ENCODE measurements around the gene TEX22.

The TEX22 gene

DNA sequence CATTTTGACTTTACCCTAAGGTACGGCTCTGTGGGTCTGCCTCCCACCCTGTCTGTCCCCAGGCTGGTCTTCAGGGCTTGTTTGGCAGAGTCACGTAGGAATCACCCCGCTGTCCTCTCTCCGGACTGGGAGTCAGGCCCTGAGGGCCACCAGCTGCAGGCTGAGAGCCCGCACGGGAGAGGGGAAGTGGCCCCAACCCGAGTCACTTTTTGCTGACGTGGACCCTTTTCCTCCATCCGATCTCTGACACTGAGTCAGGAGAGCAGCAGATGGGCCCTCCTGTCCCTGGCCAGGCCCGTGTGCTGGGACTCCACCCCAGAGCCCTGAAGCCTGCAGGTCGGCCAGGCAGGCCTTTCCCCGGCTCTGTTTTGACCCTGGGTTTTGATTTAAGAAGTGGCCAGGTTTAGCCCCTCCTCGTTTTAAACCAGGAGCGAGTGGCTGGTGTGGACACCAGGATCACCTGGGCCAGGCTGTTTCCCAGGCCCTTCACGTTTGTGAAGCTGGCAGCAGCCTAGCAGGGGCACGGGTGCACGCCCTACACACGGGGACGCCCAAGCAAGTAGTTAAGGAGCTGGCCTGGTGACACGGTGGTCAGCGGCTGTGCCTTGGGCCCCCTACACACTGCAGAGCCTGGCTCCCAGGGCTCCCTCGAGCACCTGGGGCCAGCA lies 12.5 kb upstream of the TEX22 start:
- no peak for DNase-seq

DNA sequence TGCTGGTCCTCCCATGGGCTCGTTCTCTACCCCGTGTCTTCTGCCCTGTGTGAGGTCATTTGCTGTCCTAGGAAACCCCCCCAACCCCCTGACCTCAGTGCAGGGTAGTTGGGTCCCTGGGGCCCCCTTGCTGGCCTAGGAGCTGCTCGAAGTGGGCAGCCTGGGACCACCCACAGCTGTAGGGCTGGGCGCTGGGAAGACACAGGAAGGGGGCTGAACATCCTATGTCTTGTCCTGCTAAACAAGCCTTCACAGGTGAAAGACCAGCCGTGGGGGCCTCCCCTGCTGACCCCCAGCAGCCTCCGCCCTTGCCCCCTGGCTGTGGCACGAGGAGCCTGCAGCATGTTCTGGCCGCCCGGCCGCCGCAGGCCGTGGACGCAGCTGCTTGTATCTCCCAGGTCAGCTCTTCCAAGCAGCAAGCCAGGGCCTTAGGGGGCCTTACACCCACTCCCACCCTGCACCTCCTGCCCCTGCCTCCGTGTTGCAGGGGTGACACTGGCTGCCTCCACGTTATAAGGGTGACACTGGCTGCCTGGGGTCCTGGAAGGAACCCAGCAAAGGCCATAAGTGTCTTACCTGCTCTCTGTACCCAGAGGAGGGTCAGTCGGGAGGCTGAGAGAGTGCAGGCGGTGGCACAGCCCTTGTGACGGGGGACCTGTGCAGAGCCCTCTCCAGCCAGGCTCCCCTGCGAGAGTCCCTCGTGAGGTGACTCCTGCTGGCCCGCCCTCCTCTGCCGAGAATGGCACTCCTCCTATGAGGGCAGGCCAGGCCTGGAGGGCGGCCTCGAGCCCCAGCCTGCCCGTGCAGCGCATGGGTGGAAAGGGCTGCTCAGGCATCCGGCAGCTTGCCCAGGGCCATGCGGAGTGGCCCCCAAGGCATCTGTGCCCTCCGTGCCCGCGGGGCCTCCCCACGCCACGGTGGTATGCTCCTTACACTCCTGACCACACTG lies 11.5 kb upstream of the TEX22 start:
- no peak for DNase-seq

DNA sequence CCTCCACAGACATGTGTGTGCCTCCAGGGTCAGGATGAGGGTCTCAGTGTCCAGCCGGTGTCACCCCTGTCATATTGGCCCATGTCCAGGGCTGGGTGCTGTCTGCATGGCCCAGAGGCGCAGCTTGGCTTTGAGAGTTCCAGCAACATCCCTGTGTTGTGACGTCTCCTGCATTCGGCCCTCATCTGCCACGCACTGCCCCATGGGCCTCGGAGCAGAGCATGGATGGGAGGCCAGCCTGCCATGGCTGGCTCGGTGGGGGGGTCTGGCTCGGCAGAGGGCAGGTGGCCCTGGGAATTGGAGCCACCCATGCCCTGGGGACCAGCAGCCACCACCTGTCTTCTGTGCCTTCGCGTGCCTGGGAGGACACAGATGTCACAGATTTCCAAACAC lies 10.8 kb upstream of the TEX22 start:
- DNase-seq, result no peak

- DNase-seq, result no peak
Measured at GRCh38 chr14:105388110-105388951, 10.0 kb upstream of the TEX22 start.

DNA sequence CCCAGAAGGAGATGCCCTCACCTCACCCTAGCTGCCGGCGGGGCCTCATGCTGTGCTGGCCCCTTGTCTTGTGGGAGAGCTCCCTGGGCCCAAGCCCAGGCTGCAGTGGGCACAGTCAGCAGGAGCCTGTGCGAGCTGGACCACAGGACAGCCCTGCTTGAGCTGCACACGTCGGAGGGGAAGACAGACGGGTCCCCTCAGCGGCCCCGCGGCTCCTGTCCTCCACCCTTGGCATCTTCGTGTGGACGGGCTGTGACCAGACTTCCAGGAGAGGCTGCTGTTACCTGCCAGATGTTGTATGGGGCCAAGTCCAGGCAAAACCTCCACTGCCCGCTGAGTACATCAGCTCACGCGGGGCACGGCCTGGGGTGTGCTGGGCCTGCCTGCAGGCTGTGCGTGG lies 9.4 kb upstream of the TEX22 start:
- DNase-seq, result no peak

- DNase-seq, result no peak
Measured at GRCh38 chr14:105389534-105389933, 8.8 kb upstream of the TEX22 start.

GRCh38 chr14:105389976-105390848 lies 8.1 kb upstream of the TEX22 start:
- DNase-seq, result no peak

DNA sequence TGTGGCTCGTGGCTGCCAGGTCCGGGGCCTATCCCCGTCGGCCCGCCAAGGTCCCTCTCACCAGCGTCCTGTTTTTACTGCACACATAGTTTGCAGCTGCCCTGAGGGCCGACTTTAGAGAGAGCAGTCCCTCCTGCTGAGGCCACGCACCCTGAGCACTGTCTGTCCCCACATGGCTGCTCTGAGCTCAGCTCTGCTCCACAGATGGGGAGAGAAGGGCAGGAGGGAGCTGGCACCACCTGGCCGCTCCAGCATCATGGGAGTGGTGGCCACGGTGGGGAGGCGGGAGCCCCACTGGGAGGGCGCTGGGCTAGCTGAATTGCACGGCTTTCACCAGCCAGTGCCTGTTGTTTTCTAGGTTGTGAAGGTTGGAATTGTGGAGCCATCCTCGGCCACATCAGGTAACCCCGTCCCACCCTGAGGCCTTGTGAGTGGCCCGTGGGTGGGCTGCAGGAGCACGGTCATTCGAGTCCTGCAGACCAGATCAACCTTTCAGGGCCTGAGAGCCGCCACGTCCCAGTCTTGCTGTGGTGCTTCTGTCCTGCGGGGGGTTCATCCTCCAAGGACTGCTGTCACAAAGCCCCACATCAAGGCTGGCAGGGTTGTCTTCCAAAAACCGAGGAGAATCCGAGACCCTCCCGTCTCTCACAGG lies 7.4 kb upstream of the TEX22 start:
- no peak for DNase-seq

DNA sequence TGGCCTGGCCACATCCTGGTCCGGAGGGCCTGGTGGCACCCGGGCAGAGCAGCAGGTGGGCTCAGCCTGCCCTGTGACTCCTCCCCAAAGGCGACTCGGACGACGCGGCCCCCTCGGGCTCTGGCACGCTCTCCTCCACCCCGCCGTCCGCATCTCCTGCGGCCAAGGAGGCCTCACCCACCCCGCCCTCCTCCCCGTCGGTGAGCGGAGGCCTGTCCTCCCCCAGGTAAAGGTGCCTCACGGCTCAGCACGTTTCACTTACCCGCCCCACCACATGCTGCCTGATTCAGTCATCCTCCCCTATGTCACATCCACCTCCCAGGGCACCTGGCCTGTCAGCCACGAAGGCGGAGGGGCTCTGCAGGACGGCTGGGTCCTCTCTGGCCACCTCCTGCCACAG lies 6.8 kb upstream of the TEX22 start:
- DNase-seq, result no peak

- DNase-seq, result no peak
Measured at GRCh38 chr14:105392131-105393090, 5.9 kb upstream of the TEX22 start.

- DNase-seq, result no peak
Measured at GRCh38 chr14:105393151-105393550, 5.2 kb upstream of the TEX22 start.

DNA sequence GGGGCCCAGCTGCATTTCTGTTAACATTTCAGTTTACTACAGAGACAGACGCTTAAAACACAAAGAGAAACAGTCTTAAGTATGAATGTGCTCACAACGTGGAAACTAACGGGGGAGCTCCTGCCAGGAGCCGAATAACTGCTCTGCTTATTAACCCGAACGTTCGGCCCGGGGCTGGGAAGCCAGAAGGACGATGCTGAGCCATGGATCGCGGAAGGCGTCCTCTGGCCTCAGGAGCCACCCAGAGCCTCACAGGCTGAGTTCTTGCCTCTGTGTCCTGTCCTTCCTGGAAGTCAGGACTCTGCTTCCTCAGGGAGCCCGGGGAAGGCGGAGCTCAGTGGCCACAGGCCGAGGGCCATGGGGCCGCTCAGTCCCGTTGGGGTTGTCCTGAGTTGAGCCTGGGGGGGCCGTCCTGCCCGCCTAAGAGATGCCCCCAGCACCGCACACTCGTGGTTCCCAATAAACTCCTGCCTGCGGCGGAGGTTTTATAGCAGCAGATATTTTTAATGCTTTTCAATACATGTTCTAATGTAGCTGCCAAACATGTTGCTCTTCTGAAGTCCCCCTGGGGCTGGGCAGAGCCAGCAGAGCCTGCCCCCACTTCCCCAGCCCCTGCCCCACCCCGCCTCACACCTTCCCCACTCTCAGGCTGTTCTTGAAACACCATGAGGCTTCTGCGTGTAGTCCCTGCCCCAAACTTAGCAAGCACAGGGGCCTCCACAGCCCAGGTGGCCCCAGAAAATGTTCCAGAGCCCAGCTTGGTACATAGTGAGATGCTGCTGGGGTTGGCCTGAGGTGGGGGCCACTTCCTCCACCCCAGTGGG lies 3.4 kb upstream of the TEX22 start:
- no peak for DNase-seq

DNA sequence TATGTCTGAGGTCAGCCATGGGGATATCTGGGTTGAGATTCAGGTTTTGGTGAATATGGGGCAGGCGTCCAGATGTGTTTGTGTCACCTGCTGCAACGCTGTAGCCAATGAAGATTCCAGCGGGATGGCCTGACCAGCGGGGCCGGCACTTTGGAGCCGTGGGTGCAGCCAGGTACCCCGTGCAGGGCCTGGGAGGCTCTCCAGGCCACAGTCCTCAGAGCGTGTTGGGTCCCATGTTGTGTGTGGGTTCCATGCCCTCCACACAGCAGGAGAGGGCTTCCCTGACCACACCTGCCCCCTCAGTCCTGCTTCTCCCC lies 2.8 kb upstream of the TEX22 start:
- DNase-seq, result no peak

DNA sequence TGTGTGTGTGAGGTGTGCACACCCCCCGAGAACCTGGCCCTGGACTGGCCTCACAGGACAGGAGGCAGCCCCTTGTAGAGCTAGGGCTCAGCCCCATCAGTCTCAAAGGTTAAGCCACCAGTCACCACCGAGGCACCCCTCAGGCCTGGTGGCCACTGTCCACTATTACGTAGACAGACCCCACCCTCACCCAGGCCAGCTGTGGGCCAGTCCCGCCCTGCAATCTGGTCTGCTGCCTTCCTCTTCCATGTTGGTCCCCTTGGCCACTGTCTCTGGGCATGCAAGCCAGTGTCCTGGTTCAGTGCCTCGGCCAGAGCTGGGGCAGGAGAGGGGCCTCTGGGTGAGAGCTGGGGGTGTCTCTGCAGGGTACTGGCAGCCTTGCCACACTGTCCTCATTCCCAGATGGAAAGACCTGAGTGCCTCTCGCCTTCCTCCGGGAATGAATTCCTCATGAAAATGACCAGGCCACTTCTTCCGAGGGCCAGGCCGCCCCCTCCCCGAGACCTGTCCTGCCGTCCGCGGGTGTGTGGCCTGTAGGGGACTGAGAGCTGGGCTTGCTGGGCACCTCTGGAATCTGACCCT lies 897 bp upstream of the TEX22 start:
- DNase-seq, result no peak

GRCh38 chr14:105398726-105399465 lies 558 bp downstream of the TEX22 start:
- DNase-seq, result no peak

DNA sequence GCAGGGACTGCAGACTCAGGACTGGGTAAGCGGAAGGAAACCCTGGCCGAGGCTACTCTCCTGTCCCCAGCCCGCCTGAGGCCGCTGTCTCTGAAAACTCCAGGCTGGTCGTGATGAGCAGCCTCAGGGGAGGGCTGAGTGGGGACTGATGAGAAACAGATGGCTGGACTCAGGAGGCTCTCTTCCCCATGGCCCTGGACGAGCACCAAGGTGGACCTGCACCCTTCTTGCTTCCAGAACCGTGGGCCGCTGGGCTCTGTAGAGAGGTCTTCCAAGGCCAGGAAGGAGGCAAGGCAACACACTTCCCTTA lies 1.1 kb downstream of the TEX22 start:
- no peak for DNase-seq

DNA sequence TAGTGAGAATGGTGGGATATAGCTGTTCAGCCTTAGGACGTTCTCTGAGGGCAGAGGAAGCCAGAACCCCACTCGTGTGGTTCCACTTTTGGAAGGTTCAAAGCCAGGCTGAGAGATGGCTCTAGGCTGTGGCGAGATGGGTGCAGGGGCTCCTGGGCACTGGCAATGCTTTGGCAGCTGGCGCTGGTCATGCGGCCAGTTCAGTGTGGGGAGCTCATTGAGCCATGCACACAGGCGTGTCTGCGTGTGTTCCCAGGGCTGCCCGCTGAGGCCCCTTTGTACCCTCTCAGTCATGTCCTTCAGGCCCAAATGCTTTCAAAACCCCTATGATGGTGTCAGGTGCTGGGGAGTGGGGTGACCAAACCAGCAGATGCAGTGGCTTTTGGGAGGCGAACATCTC lies 1.7 kb downstream of the TEX22 start:
- DNase-seq, result no peak

DNA sequence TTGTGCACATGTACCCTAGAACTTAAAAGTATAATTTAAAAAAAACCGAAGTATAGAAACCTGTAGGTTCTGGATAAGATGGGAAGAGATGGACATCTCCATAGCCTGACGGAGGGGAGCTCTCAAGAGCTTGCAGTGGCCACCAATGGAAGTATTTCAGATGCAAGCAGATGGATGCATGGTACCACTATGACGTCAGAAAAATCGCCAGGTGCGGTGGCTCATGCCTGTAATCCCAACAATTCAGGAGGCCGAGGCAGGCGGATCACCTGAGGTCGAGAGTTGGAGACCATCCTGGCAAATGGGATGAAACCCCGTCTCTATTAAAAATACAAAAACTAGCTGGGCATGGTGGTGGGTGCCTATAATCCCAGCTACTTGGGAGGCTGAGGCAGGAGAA lies 3.4 kb downstream of the TEX22 start:
- no peak for DNase-seq

- no peak for DNase-seq
Measured at GRCh38 chr14:105408592-105408991, 10.3 kb downstream of the TEX22 start.
